Endothelial cell of umbilical vein (primary cell): ENCODE measurements around the gene NR1D2. TPM values are rescaled to one million over a fixed set of nuclear protein-coding genes. Genes with fewer than 3 reads are reported as not detected.

Source experiments
- BruUV-seq: library from RNA; stranded (reverse); fragments of 400-500 nt; replicated peaks from 2 replicates; lab custom pipeline; 2021; lab: Mats Ljungman, UMichigan
- CTCF ChIA-PET: fragments of 300-600, 350-600 bp; sonication (Branson Sonifier 250); formaldehyde crosslinking; loops from one replicate; lab custom pipeline; 2021; ENCODE audit warnings: antibody characterized with exemption, inconsistent platforms; lab: Charles Lee
- POLR2A ChIA-PET: fragments of 300-600, 350-600 bp; sonication (Branson Sonifier 250); formaldehyde crosslinking; loops from one replicate; lab custom pipeline; 2021; ENCODE audit warnings: antibody characterized with exemption, inconsistent platforms; lab: Charles Lee
- DNase-seq: peaks from one replicate; pipeline ENCODE4 v3.0.0-alpha.2; 2011; ENCODE audit warnings: low read depth, low spot score
- FAIRE-seq: peaks from 2 replicates; lab custom pipeline; 2011; peaks lifted over from hg19 to GRCh38; lab: Jason Lieb, UNC
- H2AFZ ChIP-seq: 2 replicates; pipeline ENCODE4 v1.6.0; 2012; ENCODE audit warnings: low read depth, low read length, control low read depth, inconsistent platforms
- H3K27ac ChIP-seq: 2 replicates; pipeline ENCODE4 v1.5.1; 2011; ENCODE audit warnings: low read depth, mild to moderate bottlenecking, control low read depth, low read length, moderate library complexity; ENCODE audit not compliant: insufficient read depth
- H3K27me3 ChIP-seq, 2 experiments: 2 replicates each; pipeline versions ENCODE4 v1.6.0 to v1.6.1; 2011; ENCODE audit warnings: low read length in 2 of 2, mixed read lengths in 1 of 2; ENCODE audit not compliant: control insufficient read depth in 2 of 2, insufficient read depth in 2 of 2
- H3K36me3 ChIP-seq, 2 experiments: 2 replicates in 1 of 2; 3 replicates in 1 of 2; pipeline ENCODE4 v1.5.1; 2011; ENCODE audit warnings: low read length in 2 of 2, mild to moderate bottlenecking in 1 of 2, moderate library complexity in 1 of 2; ENCODE audit not compliant: control insufficient read depth in 2 of 2, insufficient read depth in 2 of 2; ENCODE audit errors: extremely low read depth in 1 of 2
- H3K4me1 ChIP-seq: 3 replicates; pipeline ENCODE4 v1.5.1; 2011; ENCODE audit warnings: mild to moderate bottlenecking, low read length; ENCODE audit not compliant: control insufficient read depth, insufficient read depth; ENCODE audit errors: extremely low read depth
- H3K4me2 ChIP-seq: 2 replicates; pipeline ENCODE4 v1.6.1; 2011; ENCODE audit warnings: low read length, control low read depth, mixed read lengths; ENCODE audit not compliant: insufficient read depth
- H3K4me3 ChIP-seq, 3 experiments: fragments of 200-600 bp in 1 of 3; sonication (generic), shearing (Covaris generic) in 1 of 3; replicated peaks in 1 of 3; 2 replicates each; pipeline ENCODE4 v1.5.1; 2011 to 2016; ENCODE audit warnings: control low read depth in 3 of 3, low read length in 3 of 3, mild to moderate bottlenecking in 2 of 3, inconsistent platforms in 1 of 3, low read depth in 1 of 3, moderate library complexity in 1 of 3; ENCODE audit not compliant: insufficient read depth in 1 of 3
- H3K79me2 ChIP-seq: 2 replicates; pipeline ENCODE4 v1.6.0; 2012; ENCODE audit warnings: low read length, inconsistent platforms; ENCODE audit not compliant: control insufficient read depth, insufficient read depth
- H3K9ac ChIP-seq: replicated peaks from 2 replicates; pipeline ENCODE3; 2011; ENCODE audit warnings: low read length, control low read depth; ENCODE audit not compliant: insufficient read depth; ENCODE audit errors: extremely low read depth
- H3K9me1 ChIP-seq: replicated peaks from 3 replicates; pipeline ENCODE4 v1.6.0; 2011; ENCODE audit warnings: mild to moderate bottlenecking, low read length; ENCODE audit not compliant: control insufficient read depth, insufficient read depth; ENCODE audit errors: extremely low read depth
- H3K9me3 ChIP-seq: replicated peaks from 2 replicates; pipeline ENCODE4 v1.5.1; 2012; ENCODE audit warnings: low read length, inconsistent platforms; ENCODE audit not compliant: control insufficient read depth, insufficient read depth
- H4K20me1 ChIP-seq: replicated peaks from 2 replicates; pipeline ENCODE3; 2011; ENCODE audit warnings: mild to moderate bottlenecking, low read length; ENCODE audit not compliant: control insufficient read depth, insufficient read depth; ENCODE audit errors: extremely low read depth
- CTCF ChIP-seq, 2 donors: IDR thresholded peaks; 1 replicate in 1 of 2; 2 replicates in 1 of 2; pipeline ENCODE4 v1.5.1; 2011; ENCODE audit warnings: low read length in 2 of 2, mild to moderate bottlenecking in 2 of 2, moderate library complexity in 2 of 2, control low read depth in 1 of 2, inconsistent platforms in 1 of 2, low read depth in 1 of 2; ENCODE audit not compliant: insufficient read depth in 1 of 2; ENCODE audit errors: extremely low read depth in 1 of 2
- EZH2 ChIP-seq: IDR thresholded peaks from 2 replicates; pipeline ENCODE4 v1.6.1; 2012; ENCODE audit warnings: borderline replicate concordance, low read depth, mild to moderate bottlenecking, moderate library complexity, low read length, inconsistent platforms; ENCODE audit not compliant: severe bottlenecking
- FOS ChIP-seq: IDR thresholded peaks from 2 replicates; pipeline ENCODE4 v1.6.1; 2011; ENCODE audit warnings: mild to moderate bottlenecking, low read length, moderate library complexity, borderline replicate concordance; ENCODE audit not compliant: insufficient read depth
- GATA2 ChIP-seq: IDR thresholded peaks from 2 replicates; pipeline ENCODE4 v1.7.0; 2011; ENCODE audit warnings: low read depth, mild to moderate bottlenecking, moderate library complexity, mixed read lengths, low read length; ENCODE audit not compliant: insufficient read length, insufficient read depth
- JUN ChIP-seq: IDR thresholded peaks from 2 replicates; pipeline ENCODE4 v1.6.1; 2011; ENCODE audit warnings: borderline replicate concordance, low read depth; ENCODE audit not compliant: insufficient read length, insufficient read depth
- MYC ChIP-seq: IDR thresholded peaks from one replicate; pipeline ENCODE4 v1.6.1; 2011; ENCODE audit warnings: mild to moderate bottlenecking, low read depth, low read length
- POLR2A ChIP-seq: IDR thresholded peaks from 2 replicates; pipeline ENCODE4 v1.6.1; 2012; ENCODE audit warnings: low read depth, mild to moderate bottlenecking, control low read depth, low read length
- POLR2AphosphoS5 ChIP-seq: IDR thresholded peaks from 2 replicates; pipeline ENCODE4 v1.6.1; 2012; ENCODE audit warnings: low read depth, mild to moderate bottlenecking, control low read depth, low read length, moderate library complexity; ENCODE audit not compliant: insufficient read depth
- dilution Hi-C: fragments of 300-500 bp; cut with MboI; formaldehyde crosslinking; loops from one replicate; pipeline ENCODE4 v1.15.0; 2019; ENCODE audit warnings: low sequenced_read_pairs; ENCODE audit not compliant: extremely low pct_ligation_motif_present
- intact Hi-C: fragments of 100-400 bp; cut with micrococcal nuclease; formaldehyde crosslinking; loops from one replicate; pipeline ENCODE4 v1.10.0; 2022
- polyA plus RNA-seq, 4 experiments: library from polyadenylated mRNA; depleted of rRNA in 3 of 4; stranded (reverse) in 3 of 4; unstranded in 1 of 4; fragments of >200 nt; gene quantifications; 2 replicates each; pipeline versions ENCODE4 v1.2.1 to v1.2.3, GENCODE V29; 2011 to 2012; ENCODE audit warnings: missing spikeins in 1 of 4
- total RNA-seq: library from RNA; stranded (reverse); gene quantifications from 2 replicates; pipeline ENCODE4 v1.2.3, GENCODE V29; 2021
- TF ChIP-seq, protein P1 (sequence below): IDR thresholded peaks from 2 replicates; pipeline ENCODE4 v1.6.1; 2011; ENCODE audit not compliant: insufficient read depth, insufficient read length

The NR1D2 gene
- total and polyA plus RNA-seq, 2 donors (not counting 3 experiments of a cell fraction or from before 2014, with no cell fraction given) = 4.3 to 14.6 TPM

DNA sequence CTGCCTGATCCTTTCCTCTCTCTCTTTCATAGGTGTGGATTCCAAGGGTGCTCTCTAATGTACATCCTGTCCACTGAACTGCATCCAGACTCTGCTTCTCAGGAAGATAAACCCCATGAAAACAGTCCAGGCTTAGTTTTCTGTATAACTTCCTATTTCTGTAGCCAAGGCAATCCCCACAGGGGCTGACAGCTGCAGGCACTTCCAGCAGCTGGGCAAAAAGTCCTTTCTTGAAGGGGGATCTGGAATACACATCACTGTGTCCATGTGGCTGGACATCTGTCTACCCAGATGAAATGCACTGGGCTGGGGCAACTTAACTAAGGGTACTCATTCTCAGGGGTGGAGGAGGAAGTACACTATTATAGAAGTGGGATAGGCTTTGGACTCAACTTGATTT, 72.2 kb downstream of the NR1D2 start:
- TF ChIP-seq EZH2 (no peak), FOS (no peak), JUN (no peak), MYC (no peak), GATA2 (no peak), POLR2A (no peak), CTCF (IDR thresholded peaks at IDR 0.05; ENCODE audit: extremely low read depth in 1 of 2, insufficient read depth in 1 of 2, low read depth in 1 of 2, low read length in 2 of 2) (no peak), POLR2AphosphoS5 (no peak)
- TF ChIP-seq, protein P1, sequence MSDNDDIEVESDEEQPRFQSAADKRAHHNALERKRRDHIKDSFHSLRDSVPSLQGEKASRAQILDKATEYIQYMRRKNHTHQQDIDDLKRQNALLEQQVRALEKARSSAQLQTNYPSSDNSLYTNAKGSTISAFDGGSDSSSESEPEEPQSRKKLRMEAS = no peak
- ChIA-PET CTCF (no interaction called here), POLR2A (interaction anchor here (0.6 kb wide), 1 partner anchor 64 kb away, joined by 5 read pairs; no protein-coding TSS in a partner anchor)
- intact Hi-C loops = no loop called here
- dilution Hi-C loops = no loop called here
- FAIRE-seq (no peak), DNase-seq (no peak)
- Histone ChIP-seq H3K27me3 (no peaks in the 10 kb centered on the region), H3K9me3 (no peaks in the 10 kb centered on the region), H3K4me2 (no peak overlapping the region), H3K36me3 (no peaks in the 10 kb centered on the region), H4K20me1 (no peaks in the 10 kb centered on the region), H3K27ac (no peak overlapping the region), H3K9me1 (no peaks in the 10 kb centered on the region), H2AFZ (no peak overlapping the region), H3K9ac (no peak overlapping the region), H3K79me2 (no peaks in the 10 kb centered on the region), H3K4me3 (no peak overlapping the region), H3K4me1 (no peaks in the 10 kb centered on the region)
- BruUV-seq = no TSS peak
